BLaER1 (cell line): Measurements from ENCODE around the gene C2orf76.
"Not testable (repeated sequence)": the region's sequence is repeated elsewhere in the genome, so short reads cannot be mapped to it uniquely, and the experiment has no call there.

Source experiments
- H3K27ac ChIP-seq: shearing (Covaris generic); formaldehyde crosslinking; 2 replicates; pipeline ENCODE4 v1.8.1; 2022
- H3K27me3 ChIP-seq: shearing (Covaris generic); formaldehyde crosslinking; 2 replicates; pipeline ENCODE4 v1.8.1; 2022
- H3K36me3 ChIP-seq: shearing (Covaris generic); formaldehyde crosslinking; 2 replicates; pipeline ENCODE4 v1.8.1; 2022
- H3K4me1 ChIP-seq: shearing (Covaris generic); formaldehyde crosslinking; 2 replicates; pipeline ENCODE4 v1.8.1; 2022
- H3K4me2 ChIP-seq: shearing (Covaris generic); formaldehyde crosslinking; 2 replicates; pipeline ENCODE4 v1.8.1; 2022
- H3K4me3 ChIP-seq: shearing (Covaris generic); formaldehyde crosslinking; 2 replicates; pipeline ENCODE4 v1.8.1; 2022
- H3K9ac ChIP-seq: shearing (Covaris generic); formaldehyde crosslinking; 2 replicates; pipeline ENCODE4 v1.8.1; 2022
- H3K9me3 ChIP-seq: shearing (Covaris generic); formaldehyde crosslinking; 2 replicates; pipeline ENCODE4 v1.8.1; 2022
- H4K20me1 ChIP-seq: shearing (Covaris generic); formaldehyde crosslinking; 2 replicates; pipeline ENCODE4 v1.8.1; 2022
- Cebpa-rat ChIP-seq: shearing (Covaris generic); IDR thresholded peaks from 2 replicates; pipeline ENCODE4 v1.8.1; 2022

C2orf76 gene

GRCh38 chr2:119366649-119367471, at the start of gene C2orf76, which contains the start of gene DBI:
Gene C2orf76, minus strand, starts transcription at chr2:119366834. Its CDS starts 26,875 bp downstream, at chr2:119339959.
Gene DBI, plus strand, starts transcription at chr2:119366977. Its CDS starts 75 bp downstream, at chr2:119367052.
- TF ChIP-seq Cebpa-rat: peak; percentile 100
- Histone ChIP-seq H3K36me3 (peaks cover 40% of the 10 kb centered on the region), H3K4me2 (peak within 1 kb of the TSS; percentile 95), H3K4me3 (peak within 1 kb of the TSS; percentile 77), H3K4me1 (peaks cover 74% of the 10 kb centered on the region), H3K27me3 (no peaks in the 10 kb centered on the region), H3K9ac (peak within 1 kb of the TSS; percentile 86), H4K20me1 (peaks cover 49% of the 10 kb centered on the region), H3K9me3 (no peaks in the 10 kb centered on the region), H3K27ac (peak within 1 kb of the TSS; percentile 91)

DNA sequence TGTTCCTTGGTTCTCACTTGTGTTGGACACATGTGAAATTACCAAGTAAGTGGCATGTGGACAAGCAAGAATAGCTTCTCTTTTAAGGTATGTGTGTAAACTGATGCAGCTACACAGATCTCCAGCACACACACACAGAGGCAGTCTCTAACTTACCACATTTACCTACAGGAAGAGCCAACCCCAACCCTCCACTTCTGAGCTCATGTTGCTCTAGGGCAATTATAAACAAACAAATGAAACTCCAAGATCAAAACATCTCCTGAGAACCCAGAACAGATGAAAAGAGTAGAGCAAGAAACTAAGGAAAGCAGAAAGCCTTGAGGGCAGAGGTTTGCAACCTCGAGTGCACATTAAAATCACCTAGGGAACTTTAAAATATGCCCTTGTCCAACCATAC, 49.0 kb upstream of the C2orf76 start:
- Histone ChIP-seq H3K27ac (no peak overlapping the region), H3K4me2 (peak overlapping the region; percentile 45)
- no peak for TF ChIP-seq Cebpa-rat

GRCh38 chr2:119414894-119415293, 48.3 kb upstream of the C2orf76 start:
- no peaks in the 10 kb centered on the region for H3K36me3 ChIP-seq
- H3K9ac ChIP-seq: no peak overlapping the region
- TF ChIP-seq Cebpa-rat: no peak
- no peaks in the 10 kb centered on the region for H3K27me3 ChIP-seq
- H3K27ac ChIP-seq: no peak overlapping the region
- H4K20me1 ChIP-seq: no peaks in the 10 kb centered on the region
- peak overlapping the region; percentile 45 for H3K4me2 ChIP-seq
- peaks cover 22% of the 10 kb centered on the region for H3K9me3 ChIP-seq
- H3K4me1 ChIP-seq: peaks cover 28% of the 10 kb centered on the region
- no peak overlapping the region for H3K4me3 ChIP-seq

More for the DNA sequence above, 49.0 kb upstream of the C2orf76 start:
- no peaks in the 10 kb centered on the region for H3K27me3 ChIP-seq
- no peaks in the 10 kb centered on the region for H3K36me3 ChIP-seq
- H4K20me1 ChIP-seq: no peaks in the 10 kb centered on the region
- peaks cover 28% of the 10 kb centered on the region for H3K4me1 ChIP-seq
- H3K9me3 ChIP-seq: peaks cover 23% of the 10 kb centered on the region
- H3K9ac ChIP-seq: no peak overlapping the region
- H3K4me3 ChIP-seq: no peak overlapping the region

- no peaks in the 10 kb centered on the region for H3K27me3 ChIP-seq
- no peak overlapping the region for H3K4me2 ChIP-seq
- no peak for TF ChIP-seq Cebpa-rat
- H3K9ac ChIP-seq: no peak overlapping the region
- H3K36me3 ChIP-seq: no peaks in the 10 kb centered on the region
- no peak overlapping the region for H3K27ac ChIP-seq
- no peak overlapping the region for H3K4me3 ChIP-seq
- peaks cover 33% of the 10 kb centered on the region for H3K4me1 ChIP-seq
- H4K20me1 ChIP-seq: no peaks in the 10 kb centered on the region
- H3K9me3 ChIP-seq: peaks cover 19% of the 10 kb centered on the region
Measured at GRCh38 chr2:119409506-119409905, 42.9 kb upstream of the C2orf76 start.

DNA sequence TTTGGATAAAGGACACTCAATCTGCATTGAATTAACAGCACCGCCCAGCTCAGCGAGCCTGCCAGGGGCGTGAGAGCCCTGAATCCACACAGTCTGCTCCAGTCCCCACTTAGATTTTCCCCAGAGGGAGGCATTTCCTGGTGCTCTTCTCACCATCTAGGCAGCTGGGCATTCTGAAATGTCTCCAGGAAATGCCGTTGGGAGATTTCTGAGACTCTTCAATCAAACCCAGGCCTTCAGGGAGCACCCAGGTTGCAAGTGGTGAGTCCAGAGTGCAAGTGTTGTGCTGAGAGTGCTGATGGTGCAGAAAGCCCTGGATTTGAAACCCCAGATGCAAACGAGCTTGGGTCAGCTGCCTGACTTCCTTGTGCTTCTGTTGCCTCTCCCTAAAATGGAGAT, 41.6 kb upstream of the C2orf76 start:
- no peaks in the 10 kb centered on the region for H4K20me1 ChIP-seq
- H3K4me2 ChIP-seq: peak overlapping the region; percentile 59
- peaks cover 45% of the 10 kb centered on the region for H3K4me1 ChIP-seq
- H3K27me3 ChIP-seq: no peaks in the 10 kb centered on the region
- peak overlapping the region; percentile 20; the same call in 1 of the 2 replicates for H3K27ac ChIP-seq
- no peak overlapping the region for H3K9ac ChIP-seq
- no peak for TF ChIP-seq Cebpa-rat
- no peaks in the 10 kb centered on the region for H3K36me3 ChIP-seq
- peaks cover 10% of the 10 kb centered on the region for H3K9me3 ChIP-seq
- no peak overlapping the region; the same call in 1 of the 2 replicates for H3K4me3 ChIP-seq

DNA sequence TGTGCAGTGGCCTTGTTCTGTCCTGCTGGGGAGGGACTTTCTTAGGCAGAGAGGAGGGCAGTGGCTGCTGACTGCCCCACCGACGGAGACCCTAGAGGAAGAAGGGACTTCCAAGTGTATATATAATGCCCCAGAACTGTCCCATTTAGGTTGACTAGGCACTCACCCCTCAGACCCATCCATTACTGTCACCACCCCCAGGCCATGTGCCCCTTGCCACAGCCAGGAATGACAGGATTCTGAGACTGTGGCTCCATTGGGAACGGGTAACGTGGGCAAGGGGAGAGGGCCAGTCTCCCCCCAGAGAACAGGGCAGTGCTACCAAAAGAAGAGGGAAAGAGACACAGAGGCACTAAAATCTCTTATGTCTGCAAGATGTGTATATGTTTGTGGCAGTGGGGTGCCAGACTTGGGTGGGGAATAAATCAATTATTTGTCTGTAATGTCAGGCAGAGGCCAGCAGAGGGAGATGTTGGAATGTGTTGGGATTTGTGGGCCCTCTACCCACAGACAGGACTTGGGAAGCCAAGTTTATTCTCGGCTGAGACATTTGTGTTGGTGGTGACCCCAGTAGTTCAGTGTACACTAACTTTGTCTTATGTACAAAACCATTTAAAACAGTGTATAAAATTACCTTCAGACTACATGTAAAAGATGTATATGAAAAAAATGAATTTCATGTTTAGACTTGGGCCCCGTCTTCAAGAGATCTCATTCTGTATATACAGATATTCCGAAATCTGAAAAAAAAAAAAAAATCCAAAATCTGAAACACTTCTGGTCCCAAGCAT, 41.0 kb upstream of the C2orf76 start:
- Histone ChIP-seq H3K4me1 (peaks cover 51% of the 10 kb centered on the region), H3K27ac (peak overlapping the region; percentile 67), H3K9ac (peak overlapping the region; percentile 15; the same call in 1 of the 2 replicates), H3K36me3 (no peaks in the 10 kb centered on the region), H3K4me2 (peak overlapping the region; percentile 59), H4K20me1 (no peaks in the 10 kb centered on the region), H3K27me3 (no peaks in the 10 kb centered on the region), H3K4me3 (no peak overlapping the region; the same call in 1 of the 2 replicates), H3K9me3 (peaks cover 10% of the 10 kb centered on the region)
- TF ChIP-seq Cebpa-rat: no peak

GRCh38 chr2:119405151-119405550, 38.5 kb upstream of the C2orf76 start:
- H3K27me3 ChIP-seq: no peaks in the 10 kb centered on the region
- H3K36me3 ChIP-seq: no peaks in the 10 kb centered on the region
- TF ChIP-seq Cebpa-rat: no peak
- H3K4me1 ChIP-seq: peaks cover 54% of the 10 kb centered on the region
- no peaks in the 10 kb centered on the region for H4K20me1 ChIP-seq
- H3K9ac ChIP-seq: no peak overlapping the region
- no peak overlapping the region for H3K4me2 ChIP-seq
- H3K27ac ChIP-seq: no peak overlapping the region
- H3K9me3 ChIP-seq: no peaks in the 10 kb centered on the region
- H3K4me3 ChIP-seq: no peak overlapping the region

- H3K4me3 ChIP-seq, H4K20me1 ChIP-seq, H3K27ac ChIP-seq, H3K27me3 ChIP-seq, H3K36me3 ChIP-seq, H3K9me3 ChIP-seq, H3K9ac ChIP-seq: not testable (repeated sequence)
- Histone ChIP-seq H3K4me1 (peaks cover 61% of the 10 kb centered on the region), H3K4me2 (peak overlapping the region; percentile 52)
Measured at GRCh38 chr2:119403618-119404017, 37.0 kb upstream of the C2orf76 start.

DNA sequence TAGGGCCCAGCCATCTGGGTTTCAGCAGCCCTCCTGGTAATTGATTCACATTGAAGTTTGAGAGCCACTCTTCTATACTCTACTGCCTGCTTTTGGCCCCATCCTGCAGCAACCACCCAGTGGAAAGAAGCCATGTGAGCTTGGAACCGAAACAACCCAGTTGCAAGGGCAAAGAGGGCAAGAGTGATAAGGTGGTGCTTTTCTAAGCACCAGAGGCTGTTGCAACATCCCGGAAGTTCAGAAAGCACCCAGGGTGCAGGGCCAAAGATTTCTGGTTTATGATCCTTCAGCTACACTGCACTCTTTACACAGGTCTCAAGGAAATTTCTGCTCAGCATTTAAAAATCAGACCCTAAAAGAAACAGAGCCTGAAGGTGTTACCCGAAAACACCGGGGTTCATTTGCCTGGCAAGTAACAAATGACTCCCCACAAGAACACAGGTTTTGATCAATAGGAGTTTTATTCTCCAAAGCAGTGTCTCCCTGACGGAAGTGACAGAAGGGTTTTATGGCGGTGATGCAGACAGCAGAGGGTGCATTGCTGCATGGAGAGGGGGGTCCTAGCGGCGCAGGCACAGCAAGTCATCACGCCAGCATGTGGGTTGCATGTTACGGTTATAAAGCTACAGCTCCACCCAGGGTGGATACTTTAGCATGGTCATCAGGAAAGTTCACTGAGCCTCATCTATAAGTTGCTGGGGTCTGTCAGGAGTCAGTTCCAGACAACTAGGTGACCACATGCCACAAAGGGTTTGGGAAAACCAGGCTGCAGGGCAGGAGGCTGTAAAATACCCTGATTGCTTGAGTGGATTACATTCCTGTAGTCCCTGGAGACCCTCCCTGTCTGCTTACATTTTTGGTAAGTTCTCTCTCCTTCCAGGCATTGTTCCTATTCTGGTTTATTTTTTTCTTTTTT, 36.3 kb upstream of the C2orf76 start:
- TF ChIP-seq Cebpa-rat: peak; percentile 51; the same call in 1 of the 2 replicates
- Histone ChIP-seq H4K20me1 (no peaks in the 10 kb centered on the region), H3K4me3 (no peak overlapping the region), H3K36me3 (no peaks in the 10 kb centered on the region), H3K9me3 (no peaks in the 10 kb centered on the region), H3K4me1 (peaks cover 55% of the 10 kb centered on the region), H3K4me2 (peak overlapping the region; percentile 52), H3K27ac (0 out of 2 replicates have a peak overlapping the region, but pooled peaks have one; percentile 12), H3K9ac (no peak overlapping the region), H3K27me3 (no peaks in the 10 kb centered on the region)
